SK-N-SH (cell line): ENCODE results near the gene STIL. TPM values are rescaled to one million over a fixed set of nuclear protein-coding genes. Genes with fewer than 3 reads are reported as not detected.
"Not testable (repeated sequence)": the region's sequence is repeated elsewhere in the genome, so short reads cannot be mapped to it uniquely, and the experiment has no call there.

Source experiments
- CTCF ChIA-PET: fragments of 300-600, 350-600 bp; formaldehyde crosslinking; extraction: SDS; loops from one replicate; lab custom pipeline; 2021; lab: Yijun Ruan, JAX
- POLR2A ChIA-PET: fragments of 350-600 bp; sonication (Branson Sonifier 250); formaldehyde crosslinking; extraction: SDS; loops from one replicate; lab custom pipeline; 2020; ENCODE audit warnings: antibody characterized with exemption, inconsistent platforms; lab: Yijun Ruan, JAX
- DNase-seq: peaks from one replicate; pipeline ENCODE4 v3.0.0; 2012
- H2AFZ ChIP-seq: fragments of 200-600 bp; sonication (generic); 2 replicates; pipeline ENCODE4 v1.8.1; 2016; ENCODE audit warnings: antibody characterized with exemption, mild to moderate bottlenecking, low read depth
- H3F3A ChIP-seq: fragments of 200-600 bp; sonication (generic); replicated peaks from 2 replicates; pipeline ENCODE3; 2016; ENCODE audit warnings: antibody characterized with exemption, mild to moderate bottlenecking; ENCODE audit not compliant: insufficient read depth
- H3K27ac ChIP-seq, 2 experiments: fragments of 200-500 bp in 1 of 2; fragments of 200-600 bp in 1 of 2; sonication (Bioruptor generic) in 1 of 2; sonication (generic), shearing (Covaris generic) in 1 of 2; 2 replicates each; pipeline versions ENCODE4 v1.5.1 to v1.6.1; 2014 to 2016; ENCODE audit warnings: low read depth in 2 of 2, inconsistent platforms in 1 of 2, low read length in 1 of 2, mild to moderate bottlenecking in 1 of 2, mixed read lengths in 1 of 2
- H3K27me3 ChIP-seq: fragments of 200-600 bp; sonication (generic), shearing (Covaris generic); 2 replicates; pipeline ENCODE4 v1.6.1; 2016; ENCODE audit warnings: mixed run types; ENCODE audit not compliant: insufficient read depth
- H3K36me3 ChIP-seq, 2 experiments: fragments of 200-500 bp in 1 of 2; fragments of 200-600 bp in 1 of 2; sonication (Bioruptor generic) in 1 of 2; sonication (generic) in 1 of 2; replicated peaks in 1 of 2; 2 replicates each; pipeline versions ENCODE3 to v1.5.1; 2014 to 2016; ENCODE audit warnings: low read length in 1 of 2, mild to moderate bottlenecking in 1 of 2; ENCODE audit not compliant: insufficient read depth in 2 of 2, control insufficient read depth in 1 of 2
- H3K4me1 ChIP-seq, 2 experiments: fragments of 200-500 bp in 1 of 2; fragments of 200-600 bp in 1 of 2; sonication (Bioruptor generic) in 1 of 2; sonication (generic), shearing (Covaris generic) in 1 of 2; 2 replicates each; pipeline versions ENCODE4 v1.5.1 to v1.6.1; 2014 to 2016; ENCODE audit warnings: low read depth in 1 of 2, low read length in 1 of 2, mixed run types in 1 of 2; ENCODE audit not compliant: insufficient read depth in 2 of 2, control insufficient read depth in 1 of 2
- H3K4me2 ChIP-seq: fragments of 200-600 bp; sonication (generic), shearing (Covaris generic); 2 replicates; pipeline ENCODE4 v1.6.1; 2017; ENCODE audit warnings: mixed run types
- H3K4me3 ChIP-seq, 2 experiments: fragments of 200-500 bp in 1 of 2; fragments of 200-600 bp in 1 of 2; sonication (Bioruptor generic) in 1 of 2; sonication (generic), shearing (Covaris generic) in 1 of 2; 2 replicates each; pipeline versions ENCODE4 v1.5.1 to v1.8.1; 2014 to 2016; ENCODE audit warnings: low read depth in 2 of 2, inconsistent platforms in 1 of 2, low read length in 1 of 2, mild to moderate bottlenecking in 1 of 2, mixed read lengths in 1 of 2, moderate library complexity in 1 of 2
- H3K79me2 ChIP-seq: fragments of 200-600 bp; sonication (generic); 2 replicates; pipeline ENCODE4 v1.8.1; 2017; ENCODE audit warnings: mild to moderate bottlenecking; ENCODE audit not compliant: insufficient read depth
- H3K9ac ChIP-seq: fragments of 200-600 bp; sonication (generic); 2 replicates; pipeline ENCODE4 v1.6.1; 2017; ENCODE audit warnings: mixed run types
- H3K9me2 ChIP-seq: fragments of 200-600 bp; sonication (generic); 2 replicates; pipeline ENCODE4 v1.6.1; 2017; ENCODE audit warnings: mixed run types
- H3K9me3 ChIP-seq: fragments of 200-600 bp; sonication (generic); 2 replicates; pipeline ENCODE4 v1.6.1; 2017; ENCODE audit warnings: mixed run types, mild to moderate bottlenecking, moderate library complexity
- H4K20me1 ChIP-seq: fragments of 200-600 bp; sonication (generic); 2 replicates; pipeline ENCODE4 v1.6.1; 2017; ENCODE audit warnings: mild to moderate bottlenecking, mixed run types; ENCODE audit not compliant: insufficient read depth
- CHD2 ChIP-seq: fragments of 150-350 bp; IDR thresholded peaks from 2 replicates; pipeline ENCODE4 v1.6.1; 2018; ENCODE audit warnings: low read length; ENCODE audit not compliant: partially characterized antibody
- EP300 ChIP-seq, 2 experiments: IDR thresholded peaks; 2 replicates each; pipeline versions ENCODE4 v1.4.0 to v1.6.1; 2012; ENCODE audit warnings: borderline replicate concordance in 1 of 2, low read depth in 1 of 2, low read length in 1 of 2
- GABPA ChIP-seq: IDR thresholded peaks from 2 replicates; pipeline ENCODE4 v1.4.0; 2012; ENCODE audit warnings: low read depth, mild to moderate bottlenecking
- GATA2 ChIP-seq: sonication (generic); formaldehyde crosslinking; IDR thresholded peaks from 2 replicates; pipeline ENCODE4 v1.5.0; 2020; ENCODE audit warnings: mild to moderate bottlenecking, missing genetic modification reagents
- JUND ChIP-seq: IDR thresholded peaks from 2 replicates; pipeline ENCODE4 v1.4.0; 2012
- NRF1 ChIP-seq: IDR thresholded peaks from 2 replicates; pipeline ENCODE4 v1.6.1; 2012; ENCODE audit warnings: low read depth, mild to moderate bottlenecking, low read length
- RCOR1 ChIP-seq: fragments of 150-350 bp; IDR thresholded peaks from 2 replicates; pipeline ENCODE4 v1.6.1; 2017; ENCODE audit warnings: antibody characterized with exemption, low read length
- RFX5 ChIP-seq: IDR thresholded peaks from 2 replicates; pipeline ENCODE4 v1.6.1; 2012; ENCODE audit warnings: mild to moderate bottlenecking, improper control_type of control experiment, low read length
- SIN3A ChIP-seq: IDR thresholded peaks from 2 replicates; pipeline ENCODE4 v1.6.1; 2012; ENCODE audit warnings: low read depth, mild to moderate bottlenecking, low read length, moderate library complexity, borderline replicate concordance
- YY1 ChIP-seq: IDR thresholded peaks from 2 replicates; pipeline ENCODE4 v1.4.0; 2012; ENCODE audit warnings: low read depth, mild to moderate bottlenecking
- WGBS: methylation state at CpG from one replicate; pipeline ENCODE4 v1.1.6; 2017; ENCODE audit warnings: low lambda C conversion rate; 5-methylcytosine and 5-hydroxymethylcytosine counted together
- polyA plus RNA-seq, 3 experiments: library from polyadenylated mRNA; depleted of rRNA; stranded (reverse); fragments of >200 nt; gene quantifications; 2 replicates each; pipeline ENCODE4 v1.2.3, GENCODE V29; 2012
- TF ChIP-seq, protein P1 (sequence below): fragments of 150-350 bp; IDR thresholded peaks from 2 replicates; pipeline ENCODE4 v1.6.1; 2016; ENCODE audit warnings: mild to moderate bottlenecking, low read depth, low read length
- TF ChIP-seq, protein P2 (sequence below): IDR thresholded peaks from 2 replicates; pipeline ENCODE4 v1.4.0; 2012; ENCODE audit warnings: low read depth
- TF ChIP-seq, protein P3 (sequence below): fragments of 200-600 bp; sonication (generic); IDR thresholded peaks from 2 replicates; pipeline ENCODE4 v1.6.1; 2017; ENCODE audit warnings: antibody characterized with exemption, mild to moderate bottlenecking, moderate library complexity
- TF ChIP-seq, protein P4 (sequence below): IDR thresholded peaks from 2 replicates; pipeline ENCODE4 v1.4.0; 2012; ENCODE audit warnings: low read depth, borderline replicate concordance

STIL gene
- polyA plus RNA-seq, 1 of the 3 experiments (the other 2 are of a cell fraction), result 4.9 TPM

DNA sequence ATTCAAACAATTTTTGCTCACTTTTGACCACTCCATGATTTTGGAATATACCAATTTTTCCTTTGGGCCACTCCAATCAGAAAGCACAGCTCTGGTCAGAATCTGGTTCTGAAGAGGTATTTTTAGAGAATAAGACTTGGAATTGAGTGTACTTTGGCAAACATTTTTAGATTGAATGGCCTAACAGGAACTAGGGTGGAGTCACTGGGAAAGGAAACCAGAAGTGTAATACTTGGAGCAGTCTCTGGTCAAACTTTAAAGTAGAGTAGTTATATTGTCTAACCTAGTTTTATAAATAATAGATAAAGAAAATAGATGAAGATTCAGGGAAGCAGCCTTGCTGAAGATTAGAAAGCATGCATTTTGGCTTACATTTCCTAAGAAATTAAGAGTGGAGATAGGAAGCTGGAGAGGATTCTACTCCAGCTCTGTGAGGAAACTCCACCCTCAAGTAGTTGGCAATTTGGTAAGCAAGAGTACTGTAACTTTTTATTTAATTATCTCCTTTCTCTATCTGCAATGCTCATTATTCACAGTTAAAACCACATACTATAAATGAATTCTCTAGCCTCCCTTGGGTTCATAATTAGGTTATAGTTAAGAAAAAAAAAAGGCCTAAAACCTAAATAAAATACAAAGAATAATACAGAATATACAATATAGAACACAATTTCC is 15.8 kb downstream of the STIL start (continued):
- TF ChIP-seq YY1 (no peak), GABPA (no peak), RCOR1 (no peak)
- TF ChIP-seq, protein P1, sequence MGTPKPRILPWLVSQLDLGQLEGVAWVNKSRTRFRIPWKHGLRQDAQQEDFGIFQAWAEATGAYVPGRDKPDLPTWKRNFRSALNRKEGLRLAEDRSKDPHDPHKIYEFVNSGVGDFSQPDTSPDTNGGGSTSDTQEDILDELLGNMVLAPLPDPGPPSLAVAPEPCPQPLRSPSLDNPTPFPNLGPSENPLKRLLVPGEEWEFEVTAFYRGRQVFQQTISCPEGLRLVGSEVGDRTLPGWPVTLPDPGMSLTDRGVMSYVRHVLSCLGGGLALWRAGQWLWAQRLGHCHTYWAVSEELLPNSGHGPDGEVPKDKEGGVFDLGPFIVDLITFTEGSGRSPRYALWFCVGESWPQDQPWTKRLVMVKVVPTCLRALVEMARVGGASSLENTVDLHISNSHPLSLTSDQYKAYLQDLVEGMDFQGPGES, result no peak
- TF ChIP-seq, all 33 proteins: peak for 0

DNA sequence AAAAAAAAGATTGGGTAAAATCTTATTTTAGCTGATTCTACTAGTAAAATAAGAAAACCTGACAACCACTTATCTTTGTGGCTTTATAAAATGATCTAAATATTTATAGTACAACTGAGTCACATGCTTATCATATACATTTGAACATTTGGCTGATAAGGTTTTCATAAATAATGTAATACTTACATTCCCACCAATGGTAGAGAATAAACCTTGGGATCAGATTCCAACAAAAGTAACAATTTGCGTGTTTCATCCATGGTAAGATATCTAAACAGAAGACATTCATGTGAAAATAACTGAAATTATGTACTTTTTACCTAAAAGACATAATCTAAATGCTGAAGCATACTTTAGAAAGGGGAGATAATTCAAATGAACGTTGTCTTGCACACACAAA is 18.4 kb downstream of the STIL start:
- H3K4me3 ChIP-seq, result no peak overlapping the region
- 71% methylated on average over 2 of the region's 2 CpGs for WGBS
- no peaks in the 10 kb centered on the region for H3K9me2 ChIP-seq
- ChIA-PET POLR2A (no interaction called here), CTCF (interaction anchor here (1.4 kb wide), 1 partner anchor 117 kb away, joined by 3 read pairs; no protein-coding TSS in a partner anchor)
- H3K9ac ChIP-seq, result no peak overlapping the region
- no peak overlapping the region for H3K4me2 ChIP-seq
- no peak overlapping the region for H2AFZ ChIP-seq
- peaks cover 10% of the 10 kb centered on the region for H3F3A ChIP-seq
- no peaks in the 10 kb centered on the region for H3K79me2 ChIP-seq
- H3K27me3 ChIP-seq, result no peaks in the 10 kb centered on the region
- no peaks in the 10 kb centered on the region for H3K9me3 ChIP-seq
- no peaks in the 10 kb centered on the region for H3K4me1 ChIP-seq
- H3K36me3 ChIP-seq, result peaks cover 24 to 40% of the 10 kb centered on the region in 2 experiments
- H3K27ac ChIP-seq, result no peak overlapping the region
- DNase-seq, result no peak
- H4K20me1 ChIP-seq, result no peaks in the 10 kb centered on the region
- no peak for TF ChIP-seq GATA2 (CRISPR knock-in tag)
- TF ChIP-seq, protein P2, sequence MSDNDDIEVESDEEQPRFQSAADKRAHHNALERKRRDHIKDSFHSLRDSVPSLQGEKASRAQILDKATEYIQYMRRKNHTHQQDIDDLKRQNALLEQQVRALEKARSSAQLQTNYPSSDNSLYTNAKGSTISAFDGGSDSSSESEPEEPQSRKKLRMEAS, result no peak
- TF ChIP-seq RFX5, result no peak
- no peak for TF ChIP-seq SIN3A
- no peak for TF ChIP-seq GABPA
- TF ChIP-seq, protein P3, sequence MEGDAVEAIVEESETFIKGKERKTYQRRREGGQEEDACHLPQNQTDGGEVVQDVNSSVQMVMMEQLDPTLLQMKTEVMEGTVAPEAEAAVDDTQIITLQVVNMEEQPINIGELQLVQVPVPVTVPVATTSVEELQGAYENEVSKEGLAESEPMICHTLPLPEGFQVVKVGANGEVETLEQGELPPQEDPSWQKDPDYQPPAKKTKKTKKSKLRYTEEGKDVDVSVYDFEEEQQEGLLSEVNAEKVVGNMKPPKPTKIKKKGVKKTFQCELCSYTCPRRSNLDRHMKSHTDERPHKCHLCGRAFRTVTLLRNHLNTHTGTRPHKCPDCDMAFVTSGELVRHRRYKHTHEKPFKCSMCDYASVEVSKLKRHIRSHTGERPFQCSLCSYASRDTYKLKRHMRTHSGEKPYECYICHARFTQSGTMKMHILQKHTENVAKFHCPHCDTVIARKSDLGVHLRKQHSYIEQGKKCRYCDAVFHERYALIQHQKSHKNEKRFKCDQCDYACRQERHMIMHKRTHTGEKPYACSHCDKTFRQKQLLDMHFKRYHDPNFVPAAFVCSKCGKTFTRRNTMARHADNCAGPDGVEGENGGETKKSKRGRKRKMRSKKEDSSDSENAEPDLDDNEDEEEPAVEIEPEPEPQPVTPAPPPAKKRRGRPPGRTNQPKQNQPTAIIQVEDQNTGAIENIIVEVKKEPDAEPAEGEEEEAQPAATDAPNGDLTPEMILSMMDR, result no peak
- TF ChIP-seq, protein P4, sequence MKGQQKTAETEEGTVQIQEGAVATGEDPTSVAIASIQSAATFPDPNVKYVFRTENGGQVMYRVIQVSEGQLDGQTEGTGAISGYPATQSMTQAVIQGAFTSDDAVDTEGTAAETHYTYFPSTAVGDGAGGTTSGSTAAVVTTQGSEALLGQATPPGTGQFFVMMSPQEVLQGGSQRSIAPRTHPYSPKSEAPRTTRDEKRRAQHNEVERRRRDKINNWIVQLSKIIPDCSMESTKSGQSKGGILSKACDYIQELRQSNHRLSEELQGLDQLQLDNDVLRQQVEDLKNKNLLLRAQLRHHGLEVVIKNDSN, result no peak
- no peak for TF ChIP-seq CHD2
- TF ChIP-seq EP300 (IDR thresholded peaks at IDR 0.05; ENCODE audit: borderline replicate concordance in 1 of 2, low read depth in 1 of 2, low read length in 1 of 2), result no peak
- TF ChIP-seq NRF1, result no peak
- TF ChIP-seq JUND, result no peak

DNA sequence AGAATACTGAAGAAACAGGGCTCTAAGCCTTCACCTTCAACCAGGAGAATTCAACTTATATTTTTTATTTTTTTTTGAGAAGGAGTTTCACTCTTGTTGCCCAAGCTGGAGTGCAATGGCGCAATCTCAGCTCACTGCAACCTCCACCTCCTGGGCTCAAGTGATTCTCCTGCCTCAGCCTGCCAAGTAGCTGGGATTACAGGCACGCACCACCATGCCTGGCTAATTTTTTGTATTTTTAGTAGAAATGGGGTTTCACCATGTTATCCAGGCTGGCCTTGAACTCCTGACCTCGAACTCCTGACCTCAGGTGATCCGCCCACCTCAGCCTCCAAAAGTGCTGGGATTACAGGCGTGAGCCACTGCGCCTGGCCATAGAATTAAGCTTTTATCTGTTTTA is 19.1 kb downstream of the STIL start:
- not testable (repeated sequence) for H3K9ac ChIP-seq

DNA sequence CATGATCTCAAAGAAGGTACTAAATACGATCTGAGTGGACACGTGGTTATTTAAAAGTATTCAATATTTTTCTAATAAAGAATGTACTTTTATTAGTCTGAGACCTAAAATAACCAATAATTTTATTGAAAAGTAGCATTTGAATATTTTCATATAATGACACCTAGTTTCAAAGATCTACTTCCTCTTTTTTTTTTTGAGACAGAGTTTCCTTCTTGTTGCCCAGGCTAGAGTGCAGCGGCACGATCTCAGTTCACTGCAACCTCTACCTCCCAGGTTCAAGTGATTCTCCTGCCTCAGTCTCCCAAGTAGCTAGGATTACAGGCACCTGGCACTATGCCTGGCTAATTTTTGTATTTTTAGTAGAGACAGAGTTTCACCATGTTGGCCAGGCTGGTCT is 25.8 kb downstream of the STIL start:
- POLR2A ChIA-PET, H3K27me3 ChIP-seq: not testable (repeated sequence)

More for the DNA sequence above, 19.1 kb downstream of the STIL start:
- DNase-seq, H3K27me3 ChIP-seq, H3K4me1 ChIP-seq, H3F3A ChIP-seq, H3K9me2 ChIP-seq, H3K9me3 ChIP-seq, H4K20me1 ChIP-seq, H3K27ac ChIP-seq, H3K4me3 ChIP-seq, H3K4me2 ChIP-seq, H2AFZ ChIP-seq, H3K79me2 ChIP-seq, POLR2A ChIA-PET: not testable (repeated sequence)
- 97% methylated on average over 6 of the region's 6 CpGs for WGBS
- CTCF ChIA-PET, result interaction anchor here (1.4 kb wide), 1 partner anchor 116 kb away, joined by 3 read pairs; no protein-coding TSS in a partner anchor
- H3K36me3 ChIP-seq, result peaks cover 24 to 42% of the 10 kb centered on the region in 2 experiments

More for the DNA sequence above, 25.8 kb downstream of the STIL start:
- not testable (repeated sequence) for H3K4me3 ChIP-seq, H3F3A ChIP-seq, H4K20me1 ChIP-seq, H3K4me1 ChIP-seq, H3K9me3 ChIP-seq, H2AFZ ChIP-seq, H3K9ac ChIP-seq, DNase-seq, H3K4me2 ChIP-seq, H3K79me2 ChIP-seq, H3K27ac ChIP-seq, H3K9me2 ChIP-seq
- peaks cover 12 to 51% of the 10 kb centered on the region in 2 experiments for H3K36me3 ChIP-seq
- CTCF ChIA-PET, result interaction anchor here (1.3 kb wide), 1 partner anchor 25 kb away, joined by 4 read pairs; no protein-coding TSS in a partner anchor
- WGBS, result 99% methylated on average over 4 of the region's 4 CpGs
